Activated naive CD8-positive, alpha-beta T cell treated with anti-CD3 and anti-CD28 coated beads, Interleukin-2, amount 50 U/mL, for 24 hours (primary cell): ENCODE data around the gene S100B.
A peak's percentile ranks its signal among the peaks of the same experiment; 100 is the strongest.

ENCODE experiments used
- ATAC-seq: fragments of 150-1000 bp; cut with Tn5 transposase; one replicate; pipeline ENCODE4 v1.10.0; 2021
- DNase-seq: peaks from one replicate; pipeline ENCODE4 v3.0.0; 2021
- H3K27ac Mint-ChIP-seq: one replicate; pipeline ENCODE4 v1.8.0; 2021; ENCODE audit warnings: mild to moderate bottlenecking, mixed read lengths
- H3K27me3 Mint-ChIP-seq: one replicate; pipeline ENCODE4 v1.8.0; 2021; ENCODE audit warnings: mixed read lengths
- H3K36me3 Mint-ChIP-seq: one replicate; pipeline ENCODE4 v1.8.0; 2021; ENCODE audit warnings: low read depth, mixed read lengths
- H3K4me1 Mint-ChIP-seq: one replicate; pipeline ENCODE4 v1.8.0; 2021; ENCODE audit warnings: mixed read lengths
- H3K4me3 Mint-ChIP-seq: one replicate; pipeline ENCODE4 v1.8.0; 2021; ENCODE audit warnings: mild to moderate bottlenecking, moderate library complexity, mixed read lengths
- H3K9me3 Mint-ChIP-seq: one replicate; pipeline ENCODE4 v1.8.0; 2021; ENCODE audit warnings: mixed read lengths

The S100B gene

DNA sequence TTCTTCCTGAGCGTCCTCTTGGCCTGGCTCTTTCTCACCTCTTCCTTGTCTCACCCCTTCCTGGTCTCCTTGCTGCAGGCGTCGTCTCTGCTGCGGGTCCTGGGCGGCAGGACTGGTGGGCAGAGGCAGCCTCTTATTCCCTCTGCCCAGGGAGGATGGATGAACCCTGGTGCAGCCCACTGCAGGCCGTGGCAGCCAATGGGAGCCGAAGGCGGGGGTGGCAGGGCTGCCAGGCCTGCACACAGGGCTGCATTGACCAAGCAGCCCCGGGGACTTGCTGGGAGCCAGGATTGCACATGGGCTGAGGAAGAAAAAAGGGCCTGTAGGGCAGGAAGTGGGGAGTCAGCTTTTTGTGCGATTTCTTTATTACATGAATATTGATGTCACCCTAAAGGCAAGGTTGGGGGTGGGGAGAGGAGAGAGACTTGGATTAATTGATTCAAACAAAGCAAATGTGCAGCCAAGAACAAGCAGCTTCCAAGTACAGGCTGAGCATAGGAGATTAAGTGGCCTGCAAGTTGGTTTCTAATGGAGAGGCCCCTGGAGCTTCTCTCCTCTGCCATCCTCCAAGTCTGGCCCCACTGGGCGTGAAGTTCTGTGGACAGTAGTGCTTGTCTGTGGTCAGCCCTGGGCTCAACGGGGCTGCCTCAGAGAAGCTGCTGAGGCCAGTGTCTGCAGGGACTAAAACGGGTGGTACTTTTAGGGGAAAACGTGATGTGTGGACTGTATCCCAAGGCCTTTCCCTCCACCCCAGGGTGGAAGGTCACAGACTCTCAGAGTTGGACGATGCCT is at the start of gene S100B:
Gene S100B, minus strand, starts transcription at position 108 of the 792 bp plus-strand sequence. CDS start 2,667 bp downstream, outside the sequence.
- no peak for ATAC-seq
- no peak for DNase-seq
- Mint-ChIP-seq H3K9me3 (no peaks in the 10 kb centered on the region), H3K27me3 (no peaks in the 10 kb centered on the region), H3K36me3 (no peaks in the 10 kb centered on the region), H3K27ac (peak within 1 kb of the TSS; percentile 73), H3K4me1 (peaks cover 32% of the 10 kb centered on the region), H3K4me3 (no peak within 1 kb of the TSS)

DNA sequence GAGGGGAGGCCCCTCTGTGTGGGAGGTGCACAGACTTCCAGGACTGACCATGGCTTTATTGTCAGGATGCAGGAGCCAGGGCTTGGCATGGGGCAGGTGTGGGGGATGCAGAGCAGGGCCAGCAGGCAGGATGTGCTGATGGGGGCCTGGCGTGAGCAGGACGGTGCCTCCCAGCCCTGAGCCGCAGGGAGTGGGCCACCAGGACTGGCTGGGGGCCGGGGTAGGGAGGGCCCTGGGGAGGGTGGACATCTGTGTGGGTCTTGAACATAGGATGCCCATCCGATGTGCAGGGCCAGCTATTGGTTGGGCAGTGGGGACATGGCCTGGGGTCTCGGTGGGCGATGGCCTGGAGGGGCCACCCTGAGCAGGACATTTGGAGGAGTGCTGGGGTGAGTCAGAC is 46.2 kb upstream of the S100B start:
- H3K9me3 Mint-ChIP-seq: peaks cover 29% of the 10 kb centered on the region
- H3K4me3 Mint-ChIP-seq: no peak overlapping the region
- H3K4me1 Mint-ChIP-seq: peaks cover 16% of the 10 kb centered on the region
- H3K27me3 Mint-ChIP-seq: no peaks in the 10 kb centered on the region
- DNase-seq (no peak), ATAC-seq (no peak)
- H3K27ac Mint-ChIP-seq: no peak overlapping the region
- peaks cover 84% of the 10 kb centered on the region for H3K36me3 Mint-ChIP-seq

GRCh38 chr21:46650476-46651098 is 45.7 kb upstream of the S100B start:
- Mint-ChIP-seq H3K27me3 (no peaks in the 10 kb centered on the region), H3K9me3 (peaks cover 24% of the 10 kb centered on the region), H3K27ac (no peak overlapping the region), H3K36me3 (peaks cover 84% of the 10 kb centered on the region), H3K4me1 (peaks cover 20% of the 10 kb centered on the region), H3K4me3 (no peak overlapping the region)
- no peak for ATAC-seq
- DNase-seq: no peak

- peaks cover 81% of the 10 kb centered on the region for H3K36me3 Mint-ChIP-seq
- H3K27me3 Mint-ChIP-seq: no peaks in the 10 kb centered on the region
- DNase-seq: no peak
- H3K4me3 Mint-ChIP-seq: no peak overlapping the region
- peaks cover 20% of the 10 kb centered on the region for H3K4me1 Mint-ChIP-seq
- no peak overlapping the region for H3K27ac Mint-ChIP-seq
- peaks cover 15% of the 10 kb centered on the region for H3K9me3 Mint-ChIP-seq
- no peak for ATAC-seq
These were observed 44.5 kb upstream of the S100B start for GRCh38 chr21:46649356-46649755.

DNA sequence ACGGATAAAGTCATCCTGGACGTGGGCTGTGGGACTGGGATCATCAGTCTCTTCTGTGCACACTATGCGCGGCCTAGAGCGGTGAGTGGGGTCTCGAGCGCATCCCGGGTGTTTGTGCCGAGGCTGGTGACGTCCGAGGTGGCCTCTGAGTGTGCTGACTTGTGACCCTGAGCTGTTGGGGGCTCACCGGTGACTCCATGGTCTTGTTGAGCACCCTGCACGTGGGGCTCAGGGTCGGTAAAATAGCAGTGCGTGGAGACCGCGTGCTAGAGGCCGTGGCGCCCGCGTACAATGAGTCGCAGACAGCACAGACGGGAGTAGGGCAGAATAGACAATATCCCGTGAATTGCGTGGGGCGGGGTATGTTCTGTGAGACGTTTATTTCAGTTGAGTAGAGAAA is 43.7 kb upstream of the S100B start:
- ATAC-seq: peak; percentile 9
- Mint-ChIP-seq H3K27ac (no peak overlapping the region), H3K4me1 (peaks cover 20% of the 10 kb centered on the region), H3K36me3 (peaks cover 79% of the 10 kb centered on the region), H3K4me3 (no peak overlapping the region), H3K9me3 (peaks cover 7% of the 10 kb centered on the region), H3K27me3 (no peaks in the 10 kb centered on the region)
- DNase-seq: no peak

DNA sequence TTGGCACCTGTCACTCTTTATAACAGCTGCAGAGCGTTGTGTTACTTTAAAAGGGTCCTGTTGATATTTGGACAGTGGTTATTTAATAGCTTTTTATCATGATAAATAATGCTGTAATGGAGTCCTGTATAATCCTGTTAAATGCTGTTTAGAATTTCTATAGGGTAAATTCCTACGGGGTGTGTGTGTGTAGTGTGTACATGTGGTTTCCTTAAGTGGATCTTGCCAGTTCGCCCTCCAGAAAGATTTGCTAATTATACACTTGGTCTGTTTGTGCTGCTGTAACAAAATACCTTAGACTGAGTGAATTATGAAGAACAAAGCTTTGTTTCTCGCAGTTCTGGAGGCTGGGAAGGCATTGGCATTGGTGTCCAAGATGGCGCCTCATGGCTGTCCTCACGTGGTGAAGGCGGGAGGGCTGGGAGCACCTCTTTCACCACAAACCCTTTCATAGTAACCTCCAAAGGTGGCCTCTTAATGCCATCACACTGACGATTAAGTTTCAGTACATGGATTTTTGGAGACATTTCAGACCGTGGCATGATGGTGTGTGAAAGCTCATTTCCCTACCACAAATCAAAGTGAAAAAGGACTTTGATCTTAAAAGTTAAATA is 41.8 kb upstream of the S100B start:
- ATAC-seq: no peak
- no peaks in the 10 kb centered on the region for H3K9me3 Mint-ChIP-seq
- H3K4me3 Mint-ChIP-seq: no peak overlapping the region
- DNase-seq: no peak
- H3K27me3 Mint-ChIP-seq: no peaks in the 10 kb centered on the region
- peaks cover 62% of the 10 kb centered on the region for H3K36me3 Mint-ChIP-seq
- H3K27ac Mint-ChIP-seq: peak overlapping the region; percentile 68
- H3K4me1 Mint-ChIP-seq: peaks cover 22% of the 10 kb centered on the region

GRCh38 chr21:46645840-46646239 is 41.0 kb upstream of the S100B start:
- H3K36me3 Mint-ChIP-seq: peaks cover 62% of the 10 kb centered on the region
- DNase-seq (no peak), ATAC-seq (no peak)
- no peaks in the 10 kb centered on the region for H3K9me3 Mint-ChIP-seq
- H3K4me1 Mint-ChIP-seq: peaks cover 25% of the 10 kb centered on the region
- H3K4me3 Mint-ChIP-seq: no peak overlapping the region
- no peaks in the 10 kb centered on the region for H3K27me3 Mint-ChIP-seq
- no peak overlapping the region for H3K27ac Mint-ChIP-seq

DNA sequence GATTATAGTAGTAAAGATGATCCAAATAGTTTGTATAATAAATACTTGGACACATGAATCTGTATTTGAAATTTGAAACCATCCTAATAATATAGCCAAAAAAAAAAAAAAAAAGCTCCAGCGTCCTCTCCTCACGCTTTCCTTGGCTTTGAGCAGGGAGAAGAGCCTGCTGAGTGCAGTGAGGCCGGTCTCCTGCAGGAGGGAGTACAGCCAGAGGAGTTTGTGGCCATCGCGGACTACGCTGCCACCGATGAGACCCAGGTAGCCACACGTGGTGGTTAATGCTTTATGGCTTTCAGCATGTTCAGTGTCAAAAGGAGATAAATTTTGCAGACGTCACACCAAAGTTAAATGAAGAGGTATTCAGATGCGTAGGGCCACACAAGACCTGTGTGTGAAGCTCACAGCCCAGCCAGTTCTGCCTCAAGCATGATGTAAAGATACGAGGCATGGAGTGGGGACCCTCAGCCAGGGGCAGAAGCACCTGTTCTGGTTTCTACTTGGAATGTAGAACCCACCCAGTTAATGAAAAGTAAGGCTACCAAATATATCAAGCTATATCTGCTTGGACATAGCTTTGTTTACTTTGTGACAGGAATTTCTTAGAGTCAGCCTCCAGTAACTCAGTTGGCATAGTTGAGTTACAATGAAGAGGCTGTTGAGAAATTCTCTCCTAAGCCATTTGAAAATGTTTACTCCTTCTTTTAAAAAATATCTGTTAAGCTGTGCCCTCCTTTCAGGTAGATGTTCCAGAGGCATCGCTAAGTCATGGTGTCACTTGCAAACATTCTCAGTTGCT is 38.7 kb upstream of the S100B start:
- no peak for ATAC-seq
- Mint-ChIP-seq H3K4me1 (peaks cover 44% of the 10 kb centered on the region), H3K9me3 (no peaks in the 10 kb centered on the region), H3K27me3 (no peaks in the 10 kb centered on the region), H3K27ac (no peak overlapping the region), H3K36me3 (peaks cover 58% of the 10 kb centered on the region), H3K4me3 (no peak overlapping the region)
- DNase-seq: no peak

DNA sequence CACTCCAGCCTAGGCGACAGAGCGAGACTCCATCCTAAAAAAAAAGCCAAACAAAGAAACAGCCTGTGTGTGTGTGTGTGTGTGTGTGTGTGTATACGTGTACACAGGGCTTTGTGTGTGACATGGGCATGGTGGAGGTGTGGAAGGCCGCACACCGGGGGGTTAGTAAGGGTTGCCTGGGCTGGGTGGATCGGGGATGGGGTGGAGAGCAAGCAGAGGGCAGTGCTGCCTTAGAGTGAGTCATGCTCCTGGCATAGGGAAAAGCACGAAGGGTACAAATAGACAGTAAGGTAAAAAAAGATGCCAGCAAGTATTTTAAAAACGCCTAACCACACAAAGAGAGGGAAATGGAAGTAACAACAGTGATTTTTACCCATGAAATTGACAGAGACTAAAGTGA is 36.8 kb upstream of the S100B start:
- no peak for ATAC-seq
- H3K4me1 Mint-ChIP-seq: peaks cover 55% of the 10 kb centered on the region
- no peak overlapping the region for H3K27ac Mint-ChIP-seq
- no peaks in the 10 kb centered on the region for H3K27me3 Mint-ChIP-seq
- H3K9me3 Mint-ChIP-seq: no peaks in the 10 kb centered on the region
- no peak overlapping the region for H3K4me3 Mint-ChIP-seq
- no peak for DNase-seq
- peaks cover 42% of the 10 kb centered on the region for H3K36me3 Mint-ChIP-seq

DNA sequence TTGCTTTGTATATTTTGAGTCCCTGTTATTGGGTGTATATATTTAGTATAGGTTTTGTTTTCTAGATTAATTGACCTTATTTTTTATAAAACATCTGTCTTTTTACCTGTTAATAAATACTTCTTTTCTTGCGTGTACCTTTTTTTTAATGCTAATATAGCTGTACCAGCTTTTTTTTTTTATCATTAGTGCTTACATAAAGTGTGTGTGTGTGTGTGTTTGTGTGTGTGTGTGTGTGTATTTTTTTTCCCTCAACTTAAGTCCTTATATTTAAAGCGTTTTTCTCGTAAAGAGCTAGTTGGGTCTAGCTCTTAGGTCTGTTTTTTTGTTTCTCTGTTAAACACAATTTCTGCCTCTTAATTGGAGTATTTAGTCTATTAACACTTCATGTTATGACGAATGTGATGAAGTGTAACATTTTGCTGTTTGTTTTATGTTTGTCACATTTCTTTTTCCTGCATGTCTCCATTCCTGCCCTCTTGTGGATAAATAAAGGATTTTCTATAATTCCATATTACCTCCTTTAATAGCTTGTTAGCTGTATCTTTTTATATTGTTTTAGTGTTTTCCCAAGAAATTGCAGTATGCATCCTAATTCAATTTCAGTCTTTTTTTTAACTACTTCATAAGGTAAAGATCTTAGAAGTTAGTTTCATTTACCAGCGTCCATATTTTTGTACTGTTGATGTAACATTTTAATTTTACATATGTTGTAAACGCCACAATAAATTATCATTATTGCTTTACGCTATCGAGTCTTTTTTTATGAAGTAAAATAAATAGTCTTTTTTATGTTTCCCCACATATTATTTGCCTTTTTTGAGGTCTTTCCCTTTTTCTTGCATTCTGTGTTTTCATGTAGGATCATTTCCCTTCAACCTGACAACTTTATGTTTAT is 34.9 kb upstream of the S100B start:
- DNase-seq (no peak), ATAC-seq (no peak)
- Mint-ChIP-seq H3K4me1 (peaks cover 57% of the 10 kb centered on the region), H3K9me3 (no peaks in the 10 kb centered on the region), H3K27me3 (no peaks in the 10 kb centered on the region), H3K27ac (peak overlapping the region; percentile 65), H3K4me3 (peak overlapping the region; percentile 91), H3K36me3 (peaks cover 25% of the 10 kb centered on the region)

DNA sequence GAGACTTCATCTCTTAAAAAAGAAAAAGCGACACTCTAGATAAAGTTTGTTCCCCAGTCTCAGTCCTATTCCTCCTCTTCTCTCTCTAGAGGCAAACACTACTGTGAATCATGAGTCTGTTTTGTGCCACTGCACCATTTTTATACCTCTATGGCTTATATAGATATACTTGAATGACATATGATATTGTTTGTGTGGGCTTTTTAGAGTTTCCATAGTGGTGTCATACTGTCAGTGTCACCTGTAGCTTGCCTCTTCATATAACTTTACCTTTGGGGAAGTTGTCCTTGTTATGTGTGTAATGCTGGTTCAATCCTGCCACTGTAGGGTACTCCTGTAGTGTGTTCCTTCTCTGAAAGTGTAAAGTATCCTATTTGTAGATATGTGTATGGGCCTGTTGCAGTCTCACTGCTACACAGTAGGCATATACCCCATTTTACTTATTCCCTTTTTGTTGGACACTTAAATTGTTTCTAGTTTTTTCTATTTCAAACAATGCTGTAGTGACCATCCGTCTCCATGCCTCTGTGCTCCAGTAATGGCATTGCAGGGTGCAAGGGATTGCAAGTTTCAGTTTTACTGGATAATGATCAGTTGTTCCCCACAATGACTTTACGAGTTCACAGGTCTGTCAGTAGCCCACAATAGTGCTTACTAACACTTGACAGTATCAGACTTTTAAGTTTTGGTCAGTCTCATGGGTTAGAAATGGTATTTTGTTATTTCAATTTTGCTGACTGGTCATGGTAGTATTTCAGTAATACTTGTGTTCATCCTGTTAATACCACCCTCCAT is 33.3 kb upstream of the S100B start:
- H3K4me1 Mint-ChIP-seq: peaks cover 72% of the 10 kb centered on the region
- peaks cover 16% of the 10 kb centered on the region for H3K36me3 Mint-ChIP-seq
- peak; percentile 48 for ATAC-seq
- H3K4me3 Mint-ChIP-seq: peak overlapping the region; percentile 91
- no peak for DNase-seq
- H3K27ac Mint-ChIP-seq: peak overlapping the region; percentile 85
- no peaks in the 10 kb centered on the region for H3K9me3 Mint-ChIP-seq
- H3K27me3 Mint-ChIP-seq: peaks cover 1% of the 10 kb centered on the region

- peaks cover 14% of the 10 kb centered on the region for H3K36me3 Mint-ChIP-seq
- DNase-seq (no peak), ATAC-seq (no peak)
- H3K27me3 Mint-ChIP-seq: peaks cover 1% of the 10 kb centered on the region
- H3K27ac Mint-ChIP-seq: peak overlapping the region; percentile 94
- H3K4me3 Mint-ChIP-seq: peak overlapping the region; percentile 91
- no peaks in the 10 kb centered on the region for H3K9me3 Mint-ChIP-seq
- peaks cover 75% of the 10 kb centered on the region for H3K4me1 Mint-ChIP-seq
These were observed 31.8 kb upstream of the S100B start for GRCh38 chr21:46636550-46637285.

GRCh38 chr21:46636181-46636512 is 31.3 kb upstream of the S100B start:
- no peak for DNase-seq
- Mint-ChIP-seq H3K36me3 (peaks cover 12% of the 10 kb centered on the region), H3K27me3 (peaks cover 1% of the 10 kb centered on the region), H3K4me1 (peaks cover 73% of the 10 kb centered on the region), H3K9me3 (no peaks in the 10 kb centered on the region), H3K27ac (peak overlapping the region; percentile 94), H3K4me3 (peak overlapping the region; percentile 91)
- ATAC-seq: no peak
